ENCODE measurements around the gene DDA1. TPM values are rescaled to one million over a fixed set of nuclear protein-coding genes. Genes with fewer than 3 reads are reported as not detected.
"Not testable (repeated sequence)": the region's sequence is repeated elsewhere in the genome, so short reads cannot be mapped to it uniquely, and the experiment has no call there.

DDA1 gene
- total RNA-seq, 1 donor from 2014 or later: 50.2 TPM

- intact Hi-C loops (cut with micrococcal nuclease): loop anchor here (5.0 kb wide), 1 partner anchor 47 kb away; the partner anchor contains the start of gene NR2F6
- Mint-ChIP-seq H3K27ac (no peak overlapping the region), H3K27me3 (ENCODE audit: insufficient read depth) (no peaks in the 10 kb centered on the region), H3K4me3 (no peak overlapping the region), H3K4me1 (ENCODE audit: low read depth) (no peaks in the 10 kb centered on the region), H3K9me3 (no peaks in the 10 kb centered on the region), H3K36me3 (ENCODE audit: low read depth) (peaks cover 2% of the 10 kb centered on the region)
- peak; percentile 37 for DNase-seq (ENCODE audit: low spot score)
Measured at GRCh38 chr19:17294051-17294891, 15.1 kb upstream of the DDA1 start.

- DNase-seq (ENCODE audit: low spot score); H3K27me3 Mint-ChIP-seq (ENCODE audit: insufficient read depth); H3K27ac Mint-ChIP-seq; H3K36me3 Mint-ChIP-seq (ENCODE audit: low read depth); H3K4me3 Mint-ChIP-seq; intact Hi-C loops (cut with micrococcal nuclease); H3K4me1 Mint-ChIP-seq (ENCODE audit: low read depth); H3K9me3 Mint-ChIP-seq: not testable (repeated sequence)
Measured at GRCh38 chr19:17295551-17295950, 13.8 kb upstream of the DDA1 start.

- intact Hi-C loops (cut with micrococcal nuclease): no loop called here
- Mint-ChIP-seq H3K9me3 (no peaks in the 10 kb centered on the region), H3K4me3 (no peak overlapping the region), H3K4me1 (ENCODE audit: low read depth) (no peaks in the 10 kb centered on the region), H3K36me3 (ENCODE audit: low read depth) (peaks cover 2% of the 10 kb centered on the region), H3K27ac (no peak overlapping the region), H3K27me3 (ENCODE audit: insufficient read depth) (no peaks in the 10 kb centered on the region)
- no peak for DNase-seq (ENCODE audit: low spot score)
Measured at GRCh38 chr19:17296273-17296672, 13.1 kb upstream of the DDA1 start.

- Mint-ChIP-seq H3K27me3 (ENCODE audit: insufficient read depth) (no peaks in the 10 kb centered on the region), H3K4me3 (no peak overlapping the region), H3K36me3 (ENCODE audit: low read depth) (peaks cover 2% of the 10 kb centered on the region), H3K4me1 (ENCODE audit: low read depth) (peaks cover 2% of the 10 kb centered on the region), H3K9me3 (no peaks in the 10 kb centered on the region), H3K27ac (no peak overlapping the region)
- DNase-seq (ENCODE audit: low spot score): no peak
- intact Hi-C loops (cut with micrococcal nuclease): no loop called here
Measured at GRCh38 chr19:17296976-17297375, 12.4 kb upstream of the DDA1 start.

GRCh38 chr19:17300992-17301619 is 8.3 kb upstream of the DDA1 start:
- intact Hi-C loops (cut with micrococcal nuclease): loop anchor here (10.0 kb wide), 1 partner anchor 254 kb away; the partner anchor contains the start of gene COLGALT1
- H3K9me3 Mint-ChIP-seq: no peaks in the 10 kb centered on the region
- peak overlapping the region; percentile 64 for H3K4me3 Mint-ChIP-seq
- H3K4me1 Mint-ChIP-seq (ENCODE audit: low read depth): peaks cover 23% of the 10 kb centered on the region
- DNase-seq (ENCODE audit: low spot score): no peak
- H3K27me3 Mint-ChIP-seq (ENCODE audit: insufficient read depth): no peaks in the 10 kb centered on the region
- no peak overlapping the region for H3K27ac Mint-ChIP-seq
- peaks cover 2% of the 10 kb centered on the region for H3K36me3 Mint-ChIP-seq (ENCODE audit: low read depth)

GRCh38 chr19:17302391-17303166 is 6.8 kb upstream of the DDA1 start:
- Mint-ChIP-seq H3K27ac (no peak overlapping the region), H3K27me3 (ENCODE audit: insufficient read depth) (no peaks in the 10 kb centered on the region), H3K36me3 (ENCODE audit: low read depth) (peaks cover 1% of the 10 kb centered on the region), H3K4me3 (peak overlapping the region; percentile 66), H3K4me1 (ENCODE audit: low read depth) (peaks cover 29% of the 10 kb centered on the region), H3K9me3 (no peaks in the 10 kb centered on the region)
- intact Hi-C loops (cut with micrococcal nuclease): loop anchor here (1.0 to 10.0 kb wide), 2 partner anchors 20 to 252 kb away; partner anchors contain the start of gene COLGALT1
- no peak for DNase-seq (ENCODE audit: low spot score)

GRCh38 chr19:17303167-17303939 is 6.0 kb upstream of the DDA1 start, which contains the start of gene ABHD8:
TSS of gene ABHD8 (minus strand) at chr19:17303425. CDS start at chr19:17301616, 1,809 bp downstream.
- peaks cover 4% of the 10 kb centered on the region for H3K36me3 Mint-ChIP-seq (ENCODE audit: low read depth)
- H3K9me3 Mint-ChIP-seq: no peaks in the 10 kb centered on the region
- intact Hi-C loops (cut with micrococcal nuclease): loop anchor here (1.0 to 10.0 kb wide), 2 partner anchors 21 to 251 kb away; partner anchors contain the start of gene COLGALT1
- H3K4me1 Mint-ChIP-seq (ENCODE audit: low read depth): peaks cover 33% of the 10 kb centered on the region
- peak within 1 kb of the TSS; percentile 65 for H3K27ac Mint-ChIP-seq
- peak; percentile 94 for DNase-seq (ENCODE audit: low spot score)
- peak within 1 kb of the TSS; percentile 90 for H3K4me3 Mint-ChIP-seq
- no peaks in the 10 kb centered on the region for H3K27me3 Mint-ChIP-seq (ENCODE audit: insufficient read depth)

- Mint-ChIP-seq H3K4me3 (peak overlapping the region; percentile 66), H3K9me3 (no peaks in the 10 kb centered on the region), H3K36me3 (ENCODE audit: low read depth) (peaks cover 4% of the 10 kb centered on the region), H3K4me1 (ENCODE audit: low read depth) (peaks cover 34% of the 10 kb centered on the region), H3K27me3 (ENCODE audit: insufficient read depth) (no peaks in the 10 kb centered on the region), H3K27ac (no peak overlapping the region)
- no peak for DNase-seq (ENCODE audit: low spot score)
- intact Hi-C loops (cut with micrococcal nuclease): loop anchor here (1.0 to 10.0 kb wide), 2 partner anchors 22 to 251 kb away; partner anchors contain the start of gene COLGALT1
Measured at GRCh38 chr19:17303940-17304267, 5.5 kb upstream of the DDA1 start.

GRCh38 chr19:17304386-17305215 is 4.8 kb upstream of the DDA1 start:
- DNase-seq (ENCODE audit: low spot score): no peak
- peaks cover 4% of the 10 kb centered on the region for H3K36me3 Mint-ChIP-seq (ENCODE audit: low read depth)
- no peaks in the 10 kb centered on the region for H3K9me3 Mint-ChIP-seq
- H3K27ac Mint-ChIP-seq: peak overlapping the region; percentile 91
- H3K4me1 Mint-ChIP-seq (ENCODE audit: low read depth): peaks cover 38% of the 10 kb centered on the region
- H3K4me3 Mint-ChIP-seq: peak overlapping the region; percentile 90
- no peaks in the 10 kb centered on the region for H3K27me3 Mint-ChIP-seq (ENCODE audit: insufficient read depth)
- intact Hi-C loops (cut with micrococcal nuclease): loop anchor here (1.0 to 10.0 kb wide), 6 partner anchors 12 to 250 kb away; partner anchors contain the start of genes BABAM1, COLGALT1, GTPBP3 and PGLS

GRCh38 chr19:17305216-17305516 is 4.2 kb upstream of the DDA1 start:
- intact Hi-C loops (cut with micrococcal nuclease): loop anchor here (1.0 to 10.0 kb wide), 6 partner anchors 13 to 250 kb away; partner anchors contain the start of genes BABAM1, COLGALT1, GTPBP3 and PGLS
- no peak for DNase-seq (ENCODE audit: low spot score)
- H3K4me3 Mint-ChIP-seq: peak overlapping the region; percentile 90
- H3K9me3 Mint-ChIP-seq: no peaks in the 10 kb centered on the region
- H3K27me3 Mint-ChIP-seq (ENCODE audit: insufficient read depth): no peaks in the 10 kb centered on the region
- H3K4me1 Mint-ChIP-seq (ENCODE audit: low read depth): peaks cover 40% of the 10 kb centered on the region
- peak overlapping the region; percentile 91 for H3K27ac Mint-ChIP-seq
- H3K36me3 Mint-ChIP-seq (ENCODE audit: low read depth): peaks cover 4% of the 10 kb centered on the region

- Mint-ChIP-seq H3K27ac (peak within 1 kb of the TSS; percentile 91), H3K36me3 (ENCODE audit: low read depth) (peaks cover 4% of the 10 kb centered on the region), H3K9me3 (no peaks in the 10 kb centered on the region), H3K4me1 (ENCODE audit: low read depth) (peaks cover 45% of the 10 kb centered on the region), H3K4me3 (peak within 1 kb of the TSS; percentile 90), H3K27me3 (ENCODE audit: insufficient read depth) (no peaks in the 10 kb centered on the region)
- intact Hi-C loops (cut with micrococcal nuclease): loop anchor here (1.0 to 10.0 kb wide), 6 partner anchors 13 to 249 kb away; partner anchors contain the start of genes BABAM1, COLGALT1, GTPBP3 and PGLS
- peak; percentile 94 for DNase-seq (ENCODE audit: low spot score)
Measured at GRCh38 chr19:17305517-17306284, 3.7 kb upstream of the DDA1 start, which contains the start of gene MRPL34. TSS of gene MRPL34 (plus strand) at chr19:17305872. CDS start at chr19:17305893, 21 bp downstream.
